Naive thymus-derived CD8-positive, alpha-beta T cell (primary cell): ENCODE results near the gene TTC9. TPM values are rescaled to one million over a fixed set of nuclear protein-coding genes. Genes with fewer than 3 reads are reported as not detected.

Experiments used
- ATAC-seq, 2 donors: fragments of 150-1000 bp; cut with Tn5 transposase in 1 of 2; sonication (Bioruptor Pico), chemical (Tn5 transposase) in 1 of 2; 1 replicate in 1 of 2; 2 replicates in 1 of 2; pipeline ENCODE4 v1.10.0; 2021; ENCODE audit warnings: mild to moderate bottlenecking in 2 of 2, moderate library complexity in 2 of 2
- POLR2A ChIA-PET: fragments of 350-600 bp; sonication (Branson Sonifier 250); formaldehyde crosslinking; loops from one replicate; lab custom pipeline; 2021; ENCODE audit warnings: antibody characterized with exemption; lab: Charles Lee
- DNase-seq, 10 donors: peaks; one replicate each; pipeline versions ENCODE4 v3.0.0 to v3.0.0-alpha.2; 2020 to 2022
- H3K27ac Mint-ChIP-seq, 10 donors: one replicate each; pipeline ENCODE4 v1.8.0; 2020 to 2022; ENCODE audit warnings: mild to moderate bottlenecking in 10 of 10, mixed read lengths in 10 of 10, moderate library complexity in 4 of 10, inconsistent platforms in 1 of 10
- H3K27me3 Mint-ChIP-seq, 5 donors: one replicate each; pipeline ENCODE4 v1.8.0; 2021 to 2022; ENCODE audit warnings: mixed read lengths in 5 of 5
- H3K36me3 Mint-ChIP-seq, 3 donors: one replicate each; pipeline ENCODE4 v1.8.0; 2020 to 2022; ENCODE audit warnings: mixed read lengths in 3 of 3, mild to moderate bottlenecking in 2 of 3, inconsistent platforms in 1 of 3
- H3K4me1 Mint-ChIP-seq, 4 donors: one replicate each; pipeline ENCODE4 v1.8.0; 2021 to 2022; ENCODE audit warnings: mixed read lengths in 4 of 4
- H3K4me3 Mint-ChIP-seq, 10 donors: one replicate each; pipeline ENCODE4 v1.8.0; 2020 to 2022; ENCODE audit warnings: mild to moderate bottlenecking in 10 of 10, mixed read lengths in 10 of 10, moderate library complexity in 6 of 10, inconsistent platforms in 1 of 10
- H3K9me3 Mint-ChIP-seq, 9 donors: one replicate each; pipeline ENCODE4 v1.8.0; 2020 to 2022; ENCODE audit warnings: mixed read lengths in 9 of 9, mild to moderate bottlenecking in 3 of 9, inconsistent platforms in 1 of 9, moderate library complexity in 1 of 9
- polyA plus RNA-seq, 3 donors: library from polyadenylated mRNA; unstranded; fragments of 300-500 nt; fragmentation: Illumina TruSeq; gene quantifications; one replicate each; pipeline ENCODE4 v1.2.3, GENCODE V29; 2021
- total RNA-seq, 8 experiments: library from RNA in 2 of 8; stranded (reverse) in 2 of 8; gene quantifications; one replicate each; pipeline ENCODE4 v1.2.3 and lab custom pipeline; 2021 to 2026

The TTC9 gene
- total and polyA plus RNA-seq, 5 experiments from 2014 or later: 10.2 to 26.5 (median 22.0) TPM

DNA sequence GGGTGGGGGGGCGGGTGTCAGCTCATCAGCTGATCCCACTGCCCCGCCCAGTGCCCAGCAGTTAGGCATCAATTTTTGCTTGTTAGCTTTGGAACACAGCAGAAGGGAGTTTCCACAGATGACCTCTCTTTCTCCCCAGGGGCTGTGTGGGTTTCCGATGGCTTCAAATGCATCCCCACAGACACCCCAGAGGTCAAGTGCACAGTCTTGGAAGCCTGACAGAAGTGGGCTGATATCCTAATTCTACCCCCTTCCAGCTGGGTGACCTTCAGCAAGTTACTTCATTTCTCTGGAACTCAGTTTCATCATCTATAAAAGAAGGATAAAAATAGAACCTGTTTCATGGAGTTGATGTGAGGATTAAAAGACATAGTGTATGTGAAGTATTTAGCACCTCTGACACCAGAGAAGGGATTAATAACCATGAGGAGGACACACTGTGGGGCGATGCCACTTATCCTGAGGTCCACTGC lies 22.0 kb downstream of the TTC9 start:
- POLR2A ChIA-PET: interaction anchor here (1.4 to 16.3 kb wide), 3 partner anchors 9 to 19 kb away, joined by 7 to 416 read pairs (median 8); partner anchors contain the start of gene TTC9
- Mint-ChIP-seq H3K27ac (peak overlapping the region in 9 of 10 donors; percentile 10 to 99 (median 87)), H3K4me1 (peaks cover 48 to 95% (median 90%) of the 10 kb centered on the region in 4 donors), H3K27me3 (no peaks in the 10 kb centered on the region), H3K4me3 (no peak overlapping the region), H3K36me3 (peaks cover 5 to 21% (median 12%) of the 10 kb centered on the region in 3 donors), H3K9me3 (no peaks in the 10 kb centered on the region)
- ATAC-seq (no peak), DNase-seq (no peak)

DNA sequence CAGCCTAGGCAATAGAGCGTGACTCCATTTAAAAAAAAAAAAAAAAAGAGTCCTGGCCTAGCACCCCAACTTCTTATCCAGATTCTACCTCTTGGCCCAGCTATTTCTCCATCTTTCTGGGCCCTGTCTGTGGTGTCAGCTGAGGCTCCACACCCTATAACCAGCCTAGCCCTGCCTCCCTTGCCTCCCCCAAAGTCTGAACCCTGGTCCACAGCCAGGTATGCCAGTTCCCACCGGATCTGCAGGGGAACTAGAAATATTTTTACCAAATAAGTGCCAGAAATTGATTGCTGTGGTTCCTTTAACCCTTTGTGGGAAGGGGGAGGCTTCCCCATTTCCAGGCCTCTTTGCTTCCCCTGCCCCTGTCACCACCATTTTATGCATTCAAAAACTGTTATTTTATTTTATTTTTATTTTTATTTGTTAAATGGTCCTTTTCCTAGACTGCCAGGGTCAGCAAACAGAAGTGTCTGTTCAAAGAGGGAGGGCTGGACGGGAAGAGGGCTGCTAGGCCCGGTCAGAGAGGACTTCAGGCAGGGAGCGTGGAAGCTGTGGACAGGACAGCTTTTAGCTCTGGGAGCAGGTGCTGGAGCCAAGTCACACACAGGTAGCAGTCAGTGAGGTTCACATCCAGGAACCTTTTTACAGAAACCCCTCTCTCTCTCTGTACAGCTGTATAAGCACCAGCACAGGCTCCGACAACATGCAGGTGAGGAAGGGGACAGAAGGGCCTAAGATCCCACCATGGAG lies 23.2 kb downstream of the TTC9 start:
- Mint-ChIP-seq H3K27ac (peak overlapping the region; percentile 82 to 98 (median 94)), H3K4me3 (peak overlapping the region in 8 of 10 donors; percentile 33 to 77 (median 60)), H3K27me3 (no peaks in the 10 kb centered on the region), H3K36me3 (peaks cover 5 to 31% (median 14%) of the 10 kb centered on the region in 3 donors), H3K4me1 (peaks cover 42 to 88% (median 82%) of the 10 kb centered on the region in 4 donors), H3K9me3 (no peaks in the 10 kb centered on the region)
- ATAC-seq (no peak), DNase-seq (no peak)
- POLR2A ChIA-PET: interaction anchor here (2.6 to 16.3 kb wide), 2 partner anchors 10 to 20 kb away, joined by 13 to 416 read pairs; partner anchors contain the start of gene TTC9

DNA sequence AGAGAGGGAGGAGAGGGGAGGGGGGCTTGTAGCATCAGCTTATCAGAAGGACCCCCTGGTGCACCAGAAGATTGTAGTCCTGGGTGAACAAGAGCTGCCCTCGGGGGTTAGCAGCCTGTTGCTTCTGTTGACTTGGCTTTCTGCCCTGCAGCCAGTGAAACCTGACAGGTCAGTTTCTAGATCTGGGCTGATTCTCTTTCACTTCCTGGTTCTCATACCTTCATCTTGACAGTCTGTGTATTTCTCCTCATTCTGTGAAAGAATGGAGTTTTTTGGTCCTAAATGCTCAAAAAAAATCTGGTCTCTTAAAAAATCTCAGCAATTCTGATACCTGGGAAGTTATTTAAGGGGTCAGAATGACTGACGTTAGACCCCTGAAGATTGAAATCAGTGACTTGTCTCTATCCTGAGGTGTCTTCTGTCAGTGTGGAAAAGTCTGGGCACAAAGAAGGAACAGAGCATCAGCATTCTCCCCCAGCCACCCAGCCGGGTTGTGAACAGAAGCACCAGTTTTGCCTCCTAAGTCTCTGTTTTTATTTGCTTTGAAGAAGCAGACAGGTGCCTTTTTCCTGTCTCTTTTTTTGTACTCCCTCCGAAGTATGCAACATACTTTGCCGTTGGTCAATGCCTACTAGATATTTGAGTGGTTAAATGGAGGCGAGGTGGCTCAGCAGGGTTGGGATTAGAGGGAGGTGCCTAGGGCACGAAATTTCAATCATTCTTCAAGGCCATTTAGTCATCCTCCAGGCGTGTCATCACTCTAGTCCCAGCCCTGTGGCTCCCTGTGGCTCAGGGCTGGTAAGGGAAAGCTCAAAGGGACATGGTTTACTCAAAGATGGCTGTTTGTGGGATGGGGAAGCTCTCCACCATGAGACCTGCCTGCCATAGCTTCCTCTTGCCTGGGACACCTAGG lies 24.0 kb downstream of the TTC9 start:
- Mint-ChIP-seq H3K4me1 (peaks cover 38 to 80% (median 74%) of the 10 kb centered on the region in 4 donors), H3K9me3 (no peaks in the 10 kb centered on the region), H3K36me3 (peaks cover 5 to 39% (median 19%) of the 10 kb centered on the region in 3 donors), H3K4me3 (peak overlapping the region; percentile 33 to 78 (median 72)), H3K27me3 (no peaks in the 10 kb centered on the region), H3K27ac (peak overlapping the region; percentile 89 to 98 (median 94))
- POLR2A ChIA-PET: interaction anchor here (1.2 to 16.3 kb wide), 3 partner anchors 9 to 21 kb away, joined by 3 to 416 read pairs (median 13); partner anchors contain the start of gene TTC9
- DNase-seq (no peak), ATAC-seq (no peak)

DNA sequence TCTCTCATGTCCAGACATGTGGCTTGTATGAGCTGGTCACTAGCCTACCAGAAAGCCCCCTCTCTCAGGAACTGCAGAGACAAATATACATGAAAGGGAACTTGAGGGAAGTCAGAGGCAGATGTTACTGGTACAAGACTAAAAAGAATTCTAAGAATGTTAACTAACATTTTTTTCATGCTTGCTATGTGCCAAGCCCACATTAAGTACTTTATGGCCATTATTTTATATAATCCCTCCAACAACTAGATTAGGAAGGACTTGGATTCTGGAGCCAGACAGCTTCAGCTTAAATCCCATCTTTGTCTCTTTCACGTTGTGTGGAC lies 24.6 kb downstream of the TTC9 start:
- Mint-ChIP-seq H3K27me3 (no peaks in the 10 kb centered on the region), H3K36me3 (peaks cover 5 to 45% (median 19%) of the 10 kb centered on the region in 3 donors), H3K4me1 (peaks cover 35 to 74% (median 70%) of the 10 kb centered on the region in 4 donors), H3K27ac (peak overlapping the region; percentile 89 to 98 (median 94)), H3K4me3 (peak overlapping the region; percentile 33 to 78 (median 72)), H3K9me3 (no peaks in the 10 kb centered on the region)
- POLR2A ChIA-PET: interaction anchor here (1.2 to 16.3 kb wide), 3 partner anchors 9 to 21 kb away, joined by 3 to 416 read pairs (median 13); partner anchors contain the start of gene TTC9
- ATAC-seq: no peak
- DNase-seq: no peak

DNA sequence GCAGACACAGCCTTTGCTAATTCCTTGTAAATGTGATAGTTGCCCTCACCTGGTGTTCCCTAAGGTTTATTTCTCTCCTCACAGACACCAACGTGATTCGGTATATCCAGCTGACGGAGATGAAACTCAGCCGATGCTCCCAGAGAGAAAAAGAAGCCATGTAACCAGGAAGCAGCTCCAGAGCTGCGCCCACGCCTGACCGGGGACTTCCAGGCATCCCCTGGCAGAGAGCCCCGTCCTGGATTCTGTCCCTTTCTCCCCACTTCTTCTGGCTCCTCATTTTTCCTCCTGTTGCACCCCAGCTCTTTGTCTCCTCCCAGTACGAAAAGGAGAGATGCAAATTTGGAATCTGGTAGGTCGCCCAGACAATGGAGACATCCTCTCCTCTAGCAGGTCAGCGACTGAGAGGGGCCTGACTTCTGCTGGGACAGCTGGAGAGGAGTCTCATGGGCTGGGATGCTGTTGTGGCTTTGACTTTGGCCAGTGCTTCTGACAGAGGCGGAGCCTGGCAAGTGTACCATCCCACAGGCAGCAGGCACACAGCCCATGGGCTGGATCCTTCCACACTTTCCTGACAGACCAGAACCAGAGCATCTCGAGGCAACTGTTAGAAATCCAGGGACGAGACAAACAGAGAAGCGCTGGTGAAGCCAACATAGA lies 29.4 kb downstream of the TTC9 start:
- POLR2A ChIA-PET: no interaction called here
- no peaks in the 10 kb centered on the region for H3K27me3 Mint-ChIP-seq

DNA sequence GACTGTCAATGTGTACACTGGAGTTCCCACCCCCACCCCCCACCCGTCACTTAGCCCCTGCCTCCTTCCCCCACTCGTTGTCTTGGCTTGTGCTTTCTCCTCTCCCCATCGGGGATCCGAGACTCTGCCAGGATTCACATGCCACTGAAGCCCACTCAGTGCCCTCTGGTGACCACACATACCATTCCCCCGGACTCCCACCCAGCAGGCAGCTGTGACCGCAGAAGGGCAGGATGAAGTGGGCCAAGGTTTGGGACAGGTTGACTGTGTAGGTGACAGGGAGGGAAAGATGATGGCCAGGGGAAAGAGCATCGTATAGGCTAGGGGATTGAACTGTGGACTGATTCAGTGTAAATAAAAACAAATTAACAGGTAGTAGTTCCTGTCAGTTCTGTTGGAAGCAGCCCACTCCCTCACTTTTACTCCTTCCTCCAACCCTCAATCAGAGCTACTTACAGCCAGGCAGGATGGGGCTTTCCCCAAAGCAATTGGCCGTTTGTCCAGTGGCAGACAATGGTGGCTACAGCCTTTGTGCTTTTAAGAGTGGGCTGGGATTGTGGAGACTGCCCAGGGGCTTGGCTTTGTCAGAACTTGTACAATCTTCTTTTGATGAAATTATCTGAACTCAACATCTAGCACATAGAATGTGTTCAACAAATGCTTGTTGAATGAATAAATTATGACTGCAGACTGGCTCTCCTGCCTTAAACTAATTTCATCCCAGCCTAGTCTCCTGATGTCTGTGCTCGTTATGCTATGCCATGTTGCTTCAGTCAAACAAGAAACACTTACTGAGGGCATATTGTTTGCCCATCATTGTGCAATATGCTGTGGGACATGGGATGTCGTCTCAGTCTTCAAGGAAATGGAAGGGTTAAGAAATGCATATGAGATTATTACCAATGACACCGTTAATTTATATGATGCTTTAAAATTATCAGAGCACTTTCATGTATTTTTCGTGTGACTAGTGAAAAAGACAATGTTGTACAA lies 30.2 kb downstream of the TTC9 start:
- POLR2A ChIA-PET: interaction anchor here (1.2 kb wide), 1 partner anchor 31 kb away, joined by 4 read pairs; no protein-coding TSS in a partner anchor
- no peaks in the 10 kb centered on the region for H3K9me3 Mint-ChIP-seq
- ATAC-seq (no peak), DNase-seq (no peak)
- peak overlapping the region in 7 of 10 donors; percentile 15 to 71 (median 46) for H3K27ac Mint-ChIP-seq
- H3K27me3 Mint-ChIP-seq: no peaks in the 10 kb centered on the region
- H3K4me1 Mint-ChIP-seq: peaks cover 18 to 31% (median 21%) of the 10 kb centered on the region in 4 donors
- H3K36me3 Mint-ChIP-seq: peaks cover 0 to 82% (median 22%) of the 10 kb centered on the region in 3 donors
- no peak overlapping the region for H3K4me3 Mint-ChIP-seq

More for the DNA sequence above, 29.4 kb downstream of the TTC9 start:
- ATAC-seq (no peak), DNase-seq (no peak)
- H3K36me3 Mint-ChIP-seq: peaks cover 0 to 79% (median 22%) of the 10 kb centered on the region in 3 donors
- no peaks in the 10 kb centered on the region for H3K9me3 Mint-ChIP-seq
- peak overlapping the region in 7 of 10 donors; percentile 33 to 76 (median 56) for H3K27ac Mint-ChIP-seq
- H3K4me1 Mint-ChIP-seq: peaks cover 20 to 37% (median 29%) of the 10 kb centered on the region in 4 donors
- H3K4me3 Mint-ChIP-seq: no peak overlapping the region

DNA sequence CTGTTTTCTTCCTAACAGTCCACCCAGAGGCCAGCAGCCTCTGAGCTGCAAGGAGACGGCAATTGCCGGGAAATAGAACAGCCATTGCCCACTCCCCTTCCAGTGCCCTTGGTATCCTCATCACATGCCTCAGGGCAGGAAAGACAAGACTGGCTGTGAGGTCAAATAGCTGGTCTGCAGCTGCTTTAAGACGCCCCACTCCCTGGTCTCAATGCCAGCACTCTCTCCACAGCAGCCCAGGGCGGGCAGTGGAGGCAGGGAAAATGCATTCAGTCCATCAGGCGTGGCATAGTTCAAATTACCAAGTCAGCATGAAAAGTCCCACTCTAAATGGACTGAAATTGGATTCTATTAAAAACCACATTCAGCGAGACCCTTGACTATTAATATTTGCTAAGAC lies 35.6 kb downstream of the TTC9 start:
- no peak overlapping the region for H3K4me3 Mint-ChIP-seq
- H3K27ac Mint-ChIP-seq: peak overlapping the region in 5 of 10 donors; percentile 14 to 61 (median 50)
- DNase-seq (no peak), ATAC-seq (no peak)
- peaks cover 0 to 8% (median 5%) of the 10 kb centered on the region in 4 donors for H3K4me1 Mint-ChIP-seq
- POLR2A ChIA-PET: no interaction called here
- no peaks in the 10 kb centered on the region for H3K9me3 Mint-ChIP-seq
- peaks cover 0 to 34% (median 4%) of the 10 kb centered on the region in 3 donors for H3K36me3 Mint-ChIP-seq
- H3K27me3 Mint-ChIP-seq: no peaks in the 10 kb centered on the region

DNA sequence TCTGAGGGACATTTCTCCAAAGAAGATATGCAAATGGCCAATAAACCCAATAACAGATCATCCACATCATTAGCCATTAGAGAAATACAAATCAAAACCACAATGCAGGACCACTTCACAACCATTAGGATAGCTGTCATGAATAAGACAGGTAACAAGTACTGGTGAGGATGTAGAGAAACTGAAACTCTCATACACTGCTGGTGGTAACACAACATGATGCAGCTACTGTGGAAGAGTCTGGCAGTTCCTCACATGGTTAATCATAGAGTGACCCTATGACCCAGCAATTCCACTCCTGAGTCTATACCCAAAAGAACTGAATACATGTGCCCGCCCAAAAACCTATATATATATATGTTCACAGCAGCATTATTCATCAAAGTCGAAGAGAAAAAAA lies 39.0 kb downstream of the TTC9 start:
- peaks cover 0 to 5% (median 3%) of the 10 kb centered on the region in 4 donors for H3K4me1 Mint-ChIP-seq
- peaks cover 0 to 7% (median 2%) of the 10 kb centered on the region in 3 donors for H3K36me3 Mint-ChIP-seq
- H3K9me3 Mint-ChIP-seq: no peaks in the 10 kb centered on the region
- no peak overlapping the region for H3K27ac Mint-ChIP-seq
- DNase-seq (no peak), ATAC-seq (no peak)
- no peak overlapping the region for H3K4me3 Mint-ChIP-seq
- POLR2A ChIA-PET: interaction anchor here (1.4 kb wide), 1 partner anchor 27 kb away, joined by 5 read pairs; no protein-coding TSS in a partner anchor
- H3K27me3 Mint-ChIP-seq: no peaks in the 10 kb centered on the region

DNA sequence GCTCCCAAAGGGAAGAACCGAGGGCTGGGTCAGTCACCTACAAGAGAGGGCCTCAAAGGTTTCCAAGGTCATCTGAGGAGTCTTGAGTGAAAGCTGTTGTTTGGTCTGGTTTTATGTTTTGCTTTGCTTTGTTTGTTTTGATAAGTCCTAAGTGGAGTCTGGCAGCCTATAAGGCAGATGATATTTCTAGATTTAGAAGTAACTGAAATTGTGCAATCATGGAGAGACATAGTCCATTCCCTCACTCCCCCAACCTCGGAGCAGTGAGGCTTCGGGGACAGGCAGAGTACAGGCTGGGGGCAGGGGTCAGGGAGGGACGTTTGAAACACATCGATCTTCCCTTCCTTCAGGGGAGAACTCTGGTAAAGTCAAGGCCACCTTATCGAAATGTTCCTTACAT lies 42.3 kb downstream of the TTC9 start:
- H3K27me3 Mint-ChIP-seq: no peaks in the 10 kb centered on the region
- peaks cover 0 to 2% (median 0%) of the 10 kb centered on the region in 4 donors for H3K4me1 Mint-ChIP-seq
- peak overlapping the region in 1 of 10 donors; percentile 34 for H3K27ac Mint-ChIP-seq
- no peak overlapping the region for H3K4me3 Mint-ChIP-seq
- POLR2A ChIA-PET: interaction anchor here (1.0 to 1.9 kb wide), 2 partner anchors 29 to 42 kb away, joined by 5 to 6 read pairs; partner anchors contain the start of gene TTC9
- ATAC-seq (no peak), DNase-seq (no peak)
- H3K36me3 Mint-ChIP-seq: peaks cover 0 to 4% (median 0%) of the 10 kb centered on the region in 3 donors
- no peaks in the 10 kb centered on the region for H3K9me3 Mint-ChIP-seq

DNA sequence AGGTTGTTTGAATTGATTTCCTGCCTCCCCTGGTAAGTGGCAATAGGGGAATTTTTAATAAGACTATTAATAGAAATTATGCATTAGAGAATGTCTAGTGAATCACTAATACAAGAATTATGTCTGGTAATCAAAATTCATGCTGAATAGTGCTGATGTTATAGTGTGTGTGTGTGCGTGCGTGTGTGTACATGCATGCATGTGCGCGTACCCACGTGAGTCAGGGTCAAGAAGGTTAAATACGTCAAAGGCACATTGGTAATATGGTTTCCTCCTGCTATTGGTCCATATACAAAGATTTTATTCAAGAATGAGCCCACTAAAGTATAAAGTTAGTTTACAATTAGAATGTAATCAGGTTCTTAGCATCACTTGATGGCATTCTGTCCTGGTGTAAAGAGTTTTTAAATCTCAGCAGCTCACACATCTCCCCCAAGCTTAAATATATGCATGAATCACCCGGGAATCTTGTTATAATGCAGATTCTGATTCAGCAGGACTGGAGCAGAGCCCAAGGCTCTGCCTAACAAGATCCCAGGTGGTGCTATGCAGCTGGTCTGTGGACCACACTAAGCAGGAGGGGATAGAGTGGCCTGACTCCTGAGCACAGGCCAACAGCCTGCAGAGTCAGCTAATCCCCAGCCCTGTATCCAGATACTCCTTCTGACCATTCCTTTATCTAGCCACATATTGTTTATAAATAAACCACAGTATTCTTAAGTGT lies 43.9 kb downstream of the TTC9 start:
- no peaks in the 10 kb centered on the region for H3K27me3 Mint-ChIP-seq
- ATAC-seq: no peak
- peaks cover 0 to 4% (median 0%) of the 10 kb centered on the region in 3 donors for H3K36me3 Mint-ChIP-seq
- no peak overlapping the region for H3K4me3 Mint-ChIP-seq
- peaks cover 0 to 3% (median 0%) of the 10 kb centered on the region in 4 donors for H3K4me1 Mint-ChIP-seq
- POLR2A ChIA-PET: no interaction called here
- peaks cover 0 to 1% (median 0%) of the 10 kb centered on the region in 9 donors for H3K9me3 Mint-ChIP-seq
- H3K27ac Mint-ChIP-seq: peak overlapping the region in 2 of 10 donors; percentile 29 to 37
- DNase-seq: no peak
